Loucy (cell line): ENCODE data around the gene MACROD2.

ENCODE experiments used
- H2AFZ ChIP-seq: fragments of 200-600 bp; sonication (generic); 2 replicates; pipeline ENCODE4 v1.6.0; 2016; ENCODE audit warnings: antibody characterized with exemption, mild to moderate bottlenecking, low read length, moderate library complexity
- H3F3A ChIP-seq: fragments of 200-600 bp; 2 replicates; pipeline ENCODE4 v1.6.0; 2016; ENCODE audit warnings: antibody characterized with exemption, low read depth, mild to moderate bottlenecking
- H3K27me3 ChIP-seq: fragments of 200-600 bp; sonication (generic); 2 replicates; pipeline ENCODE4 v1.6.1; 2014; ENCODE audit warnings: low read length, mild to moderate bottlenecking; ENCODE audit not compliant: insufficient read depth, poor library complexity, severe bottlenecking
- H3K36me3 ChIP-seq: fragments of 200-600 bp; sonication (generic); 2 replicates; pipeline ENCODE4 v1.6.1; 2016; ENCODE audit warnings: low read length; ENCODE audit not compliant: insufficient read depth
- H3K4me1 ChIP-seq: fragments of 200-600 bp; sonication (generic); 2 replicates; pipeline ENCODE4 v1.5.1; 2014; ENCODE audit warnings: low read length, mild to moderate bottlenecking; ENCODE audit not compliant: insufficient read depth, poor library complexity, severe bottlenecking
- H3K4me2 ChIP-seq: fragments of 200-600 bp; sonication (generic); 2 replicates; pipeline ENCODE4 v1.6.0; 2014; ENCODE audit warnings: antibody characterized with exemption, low read length, low read depth, mild to moderate bottlenecking; ENCODE audit not compliant: poor library complexity, severe bottlenecking
- H3K4me3 ChIP-seq: fragments of 200-600 bp; sonication (generic); 2 replicates; pipeline ENCODE4 v1.5.1; 2014; ENCODE audit warnings: low read length, mild to moderate bottlenecking, mixed read lengths; ENCODE audit not compliant: poor library complexity, severe bottlenecking
- H3K79me2 ChIP-seq: fragments of 200-600 bp; sonication (generic); 2 replicates; pipeline ENCODE4 v1.6.1; 2014; ENCODE audit warnings: low read length; ENCODE audit not compliant: insufficient read depth
- H3K9ac ChIP-seq: fragments of 200-600 bp; sonication (generic); 2 replicates; pipeline ENCODE4 v1.6.0; 2014; ENCODE audit warnings: mild to moderate bottlenecking, low read depth, low read length, moderate library complexity; ENCODE audit not compliant: poor library complexity, severe bottlenecking
- H3K9me2 ChIP-seq: fragments of 200-600 bp; sonication (generic); replicated peaks from 2 replicates; pipeline ENCODE4 v1.6.1; 2016; ENCODE audit warnings: low read depth, low read length, mixed read lengths
- H3K9me3 ChIP-seq: fragments of 200-600 bp; sonication (generic); 2 replicates; pipeline ENCODE4 v1.6.1; 2014; ENCODE audit warnings: mild to moderate bottlenecking, antibody characterized with exemption, low read length, low read depth; ENCODE audit not compliant: insufficient read depth
- H4K20me1 ChIP-seq: fragments of 200-600 bp; sonication (generic); 2 replicates; pipeline ENCODE4 v1.6.0; 2014; ENCODE audit warnings: antibody characterized with exemption, low read length, mild to moderate bottlenecking; ENCODE audit not compliant: insufficient read depth, poor library complexity, severe bottlenecking
- CTCF ChIP-seq: fragments of 200-600 bp; sonication (generic); conservative IDR thresholded peaks from 2 replicates; pipeline ENCODE4 v1.5.1; 2014; ENCODE audit warnings: mild to moderate bottlenecking, antibody characterized with exemption, low read length
- EZH2phosphoT487 ChIP-seq: fragments of 200-600 bp; IDR thresholded peaks from 2 replicates; pipeline ENCODE4 v1.6.1; 2018; ENCODE audit warnings: antibody characterized with exemption, mild to moderate bottlenecking, moderate library complexity, borderline replicate concordance

MACROD2 gene

GRCh38 chr20:14432597-14432996, 437.3 kb downstream of the MACROD2 start:
- H3K4me2 ChIP-seq = no peak overlapping the region
- no peaks in the 10 kb centered on the region for H3K9me2 ChIP-seq
- H3K4me1 ChIP-seq = no peaks in the 10 kb centered on the region
- no peaks in the 10 kb centered on the region for H3K36me3 ChIP-seq
- H3K79me2 ChIP-seq = no peaks in the 10 kb centered on the region
- H3K9ac ChIP-seq = no peak overlapping the region
- no peaks in the 10 kb centered on the region for H3K27me3 ChIP-seq
- H3K4me3 ChIP-seq = no peak overlapping the region
- no peaks in the 10 kb centered on the region; the same call in 1 of the 2 replicates for H3K9me3 ChIP-seq
- no peak for TF ChIP-seq CTCF
- no peak for TF ChIP-seq EZH2phosphoT487
- no peak overlapping the region for H2AFZ ChIP-seq
- H3F3A ChIP-seq = no peaks in the 10 kb centered on the region
- no peaks in the 10 kb centered on the region for H4K20me1 ChIP-seq

GRCh38 chr20:14434384-14435136, 439.2 kb downstream of the MACROD2 start:
- Histone ChIP-seq H3K4me2 (no peak overlapping the region), H3K27me3 (no peaks in the 10 kb centered on the region), H3F3A (no peaks in the 10 kb centered on the region), H3K36me3 (no peaks in the 10 kb centered on the region), H3K4me3 (no peak overlapping the region), H3K4me1 (no peaks in the 10 kb centered on the region), H4K20me1 (no peaks in the 10 kb centered on the region), H3K9me2 (no peaks in the 10 kb centered on the region), H3K9ac (no peak overlapping the region), H2AFZ (no peak overlapping the region), H3K79me2 (no peaks in the 10 kb centered on the region), H3K9me3 (no peaks in the 10 kb centered on the region; the same call in 1 of the 2 replicates)
- TF ChIP-seq CTCF = no peak
- TF ChIP-seq EZH2phosphoT487 = no peak

GRCh38 chr20:14441201-14441600, 445.9 kb downstream of the MACROD2 start:
- TF ChIP-seq EZH2phosphoT487 (no peak), CTCF (no peak)
- H4K20me1 ChIP-seq = no peaks in the 10 kb centered on the region
- H3K4me2 ChIP-seq = no peak overlapping the region
- no peaks in the 10 kb centered on the region for H3K36me3 ChIP-seq
- no peaks in the 10 kb centered on the region for H3F3A ChIP-seq
- no peak overlapping the region for H3K4me3 ChIP-seq
- no peak overlapping the region for H3K9ac ChIP-seq
- H3K9me3 ChIP-seq = no peaks in the 10 kb centered on the region
- H3K4me1 ChIP-seq = no peaks in the 10 kb centered on the region
- no peaks in the 10 kb centered on the region for H3K79me2 ChIP-seq
- H2AFZ ChIP-seq = no peak overlapping the region
- H3K27me3 ChIP-seq = no peaks in the 10 kb centered on the region
- no peaks in the 10 kb centered on the region for H3K9me2 ChIP-seq
